HG03045 (cell line): ENCODE results near the gene STARD5.

Experiments
- ATAC-seq: cut with Tn5 transposase; IDR thresholded peaks from one replicate; pipeline ENCODE4 v1.9.1; 2021; ENCODE audit warnings: mild to moderate bottlenecking, moderate library complexity; ENCODE audit not compliant: unreplicated experiment

Gene STARD5

DNA sequence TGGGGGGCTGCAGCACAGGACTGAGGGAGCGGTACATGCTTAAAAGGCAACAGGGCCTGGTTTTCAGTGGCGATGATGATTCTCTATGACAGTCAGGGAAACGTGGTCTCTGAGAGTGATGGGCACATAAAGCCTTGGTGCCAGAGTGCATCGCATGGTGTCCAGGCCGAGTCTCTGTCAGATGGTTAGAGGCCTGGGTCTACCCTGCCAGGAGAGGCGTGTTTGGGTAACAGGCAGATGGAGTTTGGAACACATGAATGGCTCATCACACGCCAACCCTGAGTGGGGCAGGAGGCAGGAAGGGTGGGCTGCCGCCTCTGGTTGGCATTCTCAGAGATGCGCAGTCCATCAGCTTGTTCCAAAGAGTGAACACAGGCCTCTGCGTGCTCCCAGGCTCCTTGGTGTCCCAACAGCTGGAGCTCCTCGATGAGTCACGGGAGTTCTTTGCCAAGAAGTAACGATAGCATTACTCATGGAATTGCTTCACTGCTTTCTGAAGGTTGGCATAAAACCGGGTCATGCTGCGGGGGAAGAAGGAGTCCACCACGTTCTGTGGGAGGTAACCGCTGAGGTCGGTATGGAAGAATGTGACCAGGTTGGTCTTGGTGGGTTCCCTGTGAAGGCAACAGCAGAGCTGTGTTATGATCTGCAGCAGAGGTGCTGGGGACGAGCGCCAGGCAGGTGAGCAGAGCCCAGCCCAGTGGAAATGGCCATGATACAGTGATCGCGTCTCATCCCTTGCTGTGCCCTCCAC is 11.0 kb downstream of the STARD5 start:
- ATAC-seq: no peak

DNA sequence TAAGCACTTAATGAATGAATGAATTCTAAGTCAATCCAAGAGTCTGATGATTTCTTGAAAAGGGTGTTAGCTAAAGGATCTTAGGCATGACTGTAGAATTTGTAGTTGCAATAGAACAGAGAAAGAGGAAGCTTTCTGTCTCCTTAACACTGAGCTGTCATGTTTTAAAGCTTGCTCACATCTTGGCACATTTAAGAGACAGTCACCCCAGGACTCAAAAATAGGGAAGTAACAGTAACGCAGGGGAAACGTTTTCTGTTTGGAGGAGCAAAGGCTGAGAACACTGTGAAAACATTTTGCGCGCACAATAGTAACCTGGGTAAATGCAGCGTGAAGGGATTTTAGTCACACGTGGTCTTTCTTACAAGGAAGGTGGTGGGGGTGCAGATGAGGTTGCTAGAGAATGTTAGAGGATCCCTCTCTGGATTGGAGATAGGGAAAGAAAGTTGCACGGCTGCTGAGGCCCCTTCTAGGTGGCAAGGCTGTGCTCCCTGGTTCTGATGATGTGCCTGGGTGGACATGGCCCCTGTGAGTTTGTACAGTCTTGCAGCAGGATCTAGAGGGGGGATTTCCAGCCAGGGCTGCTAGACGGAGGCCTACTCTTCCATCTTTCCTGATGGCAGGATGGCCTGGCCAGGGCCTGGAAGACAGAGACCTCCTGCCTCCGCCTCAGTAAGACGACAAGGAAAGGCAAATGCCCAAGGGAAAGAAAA is 12.0 kb downstream of the STARD5 start:
- ATAC-seq: no peak

DNA sequence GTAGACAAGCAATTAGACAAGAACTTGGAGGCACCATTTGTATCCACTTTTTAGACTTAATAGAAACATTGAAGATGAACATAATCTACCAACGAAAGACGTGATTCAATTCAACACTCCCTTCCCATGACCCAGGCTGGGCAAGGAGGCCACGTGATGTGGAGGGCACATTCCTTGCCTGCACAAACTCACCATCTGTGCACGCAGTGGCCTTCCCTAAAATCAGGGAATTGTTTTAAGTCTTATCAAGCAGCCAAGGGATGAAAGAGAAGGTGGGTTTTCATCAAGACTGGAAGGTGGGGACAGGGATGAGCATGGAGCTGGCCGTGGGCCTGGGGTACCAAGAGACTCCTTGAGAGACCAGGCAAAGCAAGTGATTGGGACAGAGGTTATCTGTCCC is 13.5 kb downstream of the STARD5 start:
- no peak for ATAC-seq

DNA sequence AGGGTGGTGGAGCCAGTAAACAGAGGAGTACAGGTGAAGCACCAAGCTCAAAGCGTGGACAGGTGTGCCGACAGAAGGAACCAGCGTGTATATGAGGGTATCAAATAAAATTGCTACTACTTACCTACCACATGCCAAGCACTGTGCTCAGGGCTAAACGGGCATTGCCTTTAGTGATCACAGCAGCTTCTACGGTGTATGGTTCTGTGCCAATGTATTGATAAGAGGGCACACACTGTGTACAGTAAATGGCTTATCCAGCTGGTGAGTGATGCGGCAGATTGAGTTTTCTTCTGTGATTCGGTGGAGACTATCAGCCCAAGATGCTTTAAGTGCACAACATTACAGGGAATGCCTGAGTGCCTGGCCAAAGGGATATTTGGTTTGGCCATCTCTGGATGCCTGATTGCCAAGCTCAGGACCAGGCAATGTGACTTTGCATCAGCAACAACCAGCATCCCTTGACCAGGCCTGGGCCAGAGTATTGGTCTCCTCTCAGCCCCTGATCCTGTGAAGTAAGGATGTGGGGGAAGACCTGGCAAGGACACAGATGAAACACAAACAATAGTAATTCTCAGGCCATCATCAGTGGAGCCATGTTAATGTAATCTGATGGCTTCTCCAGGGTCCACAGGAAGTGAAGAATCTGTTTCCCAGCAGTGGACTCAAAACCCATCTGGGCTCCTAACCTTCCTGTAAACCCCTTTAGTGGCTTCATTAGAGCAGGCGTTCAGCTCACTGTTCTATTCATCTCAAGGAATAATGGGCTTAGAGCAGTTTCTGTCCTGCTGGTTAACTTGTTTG is 14.1 kb downstream of the STARD5 start:
- ATAC-seq: no peak

DNA sequence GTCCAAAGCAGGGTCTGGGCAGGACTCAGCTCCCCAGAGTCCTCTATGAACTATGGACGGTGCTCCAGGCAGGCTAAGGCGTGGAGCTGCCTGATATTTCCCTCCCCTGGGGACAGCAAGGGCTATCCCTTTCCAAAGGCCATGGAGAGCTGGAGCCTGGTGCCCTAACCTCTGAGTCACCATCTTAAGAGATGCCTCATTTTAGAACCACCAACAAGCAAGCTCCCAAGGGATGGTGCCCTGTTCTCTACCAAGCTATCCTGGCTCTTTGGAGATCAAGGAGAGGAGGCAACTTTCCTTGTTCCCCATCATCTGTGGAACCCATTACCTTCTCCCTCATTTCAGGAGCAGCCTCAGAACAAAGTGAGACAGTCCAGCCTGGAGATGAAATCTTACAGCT is 15.7 kb downstream of the STARD5 start:
- ATAC-seq: no peak

DNA sequence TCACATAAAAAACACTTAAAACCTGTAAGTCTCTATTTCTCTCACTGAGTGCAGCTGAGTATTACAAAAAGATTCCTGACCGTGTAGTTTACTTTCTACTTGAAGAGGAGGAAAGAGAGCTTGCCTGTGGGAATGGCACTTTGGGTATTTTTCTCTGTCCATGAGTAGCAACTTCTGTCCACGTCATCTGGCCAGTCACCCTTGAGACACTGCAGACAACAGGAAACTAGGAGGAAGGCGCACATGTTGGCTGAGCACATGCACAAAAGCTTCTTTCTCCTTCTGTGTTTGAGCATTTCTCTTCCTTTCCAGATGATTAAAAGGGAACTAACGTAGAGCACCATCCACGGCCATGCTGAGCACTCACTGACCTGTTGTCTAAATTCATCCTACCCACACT is 19.7 kb downstream of the STARD5 start:
- no peak for ATAC-seq

DNA sequence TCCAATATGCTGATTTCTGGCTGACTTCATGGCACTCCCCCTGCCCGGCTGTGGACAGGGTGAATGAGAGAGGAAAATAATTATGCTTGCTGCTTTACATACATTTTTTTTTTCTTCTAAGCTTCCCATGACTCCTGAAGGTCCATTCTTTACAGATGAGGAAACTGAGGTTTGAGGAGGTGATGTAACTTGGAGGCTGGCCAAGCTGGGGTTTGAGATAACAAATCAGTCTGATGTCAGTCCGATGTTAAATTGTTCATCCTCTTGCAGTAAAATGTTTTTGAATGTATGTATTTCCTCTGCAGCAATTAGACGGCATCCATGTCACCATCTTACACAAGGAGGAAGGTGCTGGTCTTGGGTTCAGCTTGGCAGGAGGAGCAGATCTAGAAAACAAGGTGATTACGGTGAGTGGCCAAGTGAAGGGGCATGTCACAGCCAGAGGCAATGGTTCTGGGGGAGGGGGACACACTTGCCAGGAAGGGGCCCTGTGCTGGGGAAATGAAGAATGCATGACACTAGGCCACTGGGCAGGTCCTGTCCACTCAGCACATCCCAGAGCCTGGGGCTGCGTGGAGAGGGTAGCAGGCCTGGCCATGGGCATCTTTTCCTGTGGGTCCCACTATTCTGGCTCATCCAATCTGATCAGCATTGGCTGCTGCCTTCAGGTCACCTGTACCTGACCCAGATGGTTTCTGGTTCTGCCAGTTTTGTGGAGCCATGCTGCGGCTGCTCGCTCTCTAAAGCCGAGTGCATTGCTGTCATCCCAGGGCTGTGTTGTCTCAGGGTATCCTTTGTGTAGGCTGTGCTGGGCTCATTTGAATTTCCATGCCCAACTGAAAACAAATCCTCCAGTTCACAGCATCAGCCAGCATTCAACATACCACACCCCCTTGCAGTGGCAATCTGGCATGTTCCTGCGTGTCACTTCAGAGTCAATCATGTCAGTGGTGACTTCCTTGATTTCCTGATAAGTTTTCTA is 20.4 kb downstream of the STARD5 start:
- ATAC-seq: no peak

DNA sequence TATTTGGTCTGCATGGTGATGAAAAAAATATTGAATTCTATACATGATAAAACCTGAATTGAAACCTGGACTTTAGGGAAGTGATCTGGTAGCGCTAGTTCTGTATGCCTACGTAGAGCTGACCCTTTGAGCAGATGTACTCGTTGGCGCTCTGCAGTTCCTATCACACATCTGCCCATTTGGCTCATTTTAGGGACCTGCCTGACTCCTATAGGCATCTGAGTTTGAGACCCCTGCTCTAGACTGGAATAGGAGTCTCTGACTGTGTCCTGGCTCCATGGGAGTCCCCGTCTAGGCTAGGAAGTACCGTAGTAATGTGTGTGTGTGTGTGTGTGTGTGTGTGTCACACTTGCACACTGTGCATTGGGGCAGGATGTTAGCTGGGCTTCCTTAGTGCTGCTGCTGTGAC is 21.2 kb downstream of the STARD5 start:
- ATAC-seq: no peak

DNA sequence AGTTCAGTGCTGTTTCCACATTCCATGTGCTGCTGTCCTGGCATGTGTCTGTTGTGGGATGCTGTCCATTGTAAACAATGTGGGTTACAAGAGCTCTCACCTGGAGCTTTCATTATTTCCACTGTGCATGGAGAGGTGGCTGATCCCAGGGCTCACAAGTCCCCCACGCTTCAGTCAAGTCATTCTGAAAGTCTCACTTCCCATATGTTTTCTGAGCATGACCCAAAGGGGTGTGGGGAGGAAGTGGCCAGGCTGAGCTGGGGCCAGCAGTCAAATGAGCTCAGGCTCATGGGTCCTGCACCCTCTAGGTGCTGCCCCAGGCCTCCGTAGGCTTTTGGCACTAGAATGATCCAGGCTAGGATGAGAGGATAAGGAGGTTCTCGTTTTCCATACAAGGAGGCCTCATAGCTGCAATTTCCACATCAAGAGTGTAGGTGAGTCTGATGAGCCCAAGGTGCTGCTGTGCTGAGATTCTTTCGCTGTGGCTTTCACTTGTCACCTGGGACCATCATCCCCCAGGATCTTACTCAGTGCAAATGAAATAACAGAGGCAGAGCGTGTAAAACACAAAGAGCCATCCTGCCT is 22.0 kb downstream of the STARD5 start:
- ATAC-seq: peak; percentile 80

DNA sequence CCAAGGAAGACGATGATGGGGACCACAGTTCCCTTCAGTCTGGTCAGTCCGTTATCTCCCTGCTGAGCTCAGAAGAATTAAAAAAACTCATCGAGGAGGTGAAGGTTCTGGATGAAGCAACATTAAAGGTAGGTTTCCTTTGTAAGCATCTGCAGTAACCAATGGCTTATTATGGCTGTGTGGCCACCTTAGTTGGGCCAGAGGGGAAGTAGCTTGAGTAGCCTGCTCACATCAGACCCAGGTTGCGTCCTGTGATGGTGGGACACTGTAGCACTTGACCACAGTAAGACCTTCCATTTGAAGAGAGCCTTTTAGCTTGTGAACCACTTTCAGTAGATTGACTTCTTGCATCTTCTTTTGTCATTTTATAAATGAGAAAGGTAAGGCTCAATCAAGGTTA is 22.6 kb downstream of the STARD5 start:
- no peak for ATAC-seq

DNA sequence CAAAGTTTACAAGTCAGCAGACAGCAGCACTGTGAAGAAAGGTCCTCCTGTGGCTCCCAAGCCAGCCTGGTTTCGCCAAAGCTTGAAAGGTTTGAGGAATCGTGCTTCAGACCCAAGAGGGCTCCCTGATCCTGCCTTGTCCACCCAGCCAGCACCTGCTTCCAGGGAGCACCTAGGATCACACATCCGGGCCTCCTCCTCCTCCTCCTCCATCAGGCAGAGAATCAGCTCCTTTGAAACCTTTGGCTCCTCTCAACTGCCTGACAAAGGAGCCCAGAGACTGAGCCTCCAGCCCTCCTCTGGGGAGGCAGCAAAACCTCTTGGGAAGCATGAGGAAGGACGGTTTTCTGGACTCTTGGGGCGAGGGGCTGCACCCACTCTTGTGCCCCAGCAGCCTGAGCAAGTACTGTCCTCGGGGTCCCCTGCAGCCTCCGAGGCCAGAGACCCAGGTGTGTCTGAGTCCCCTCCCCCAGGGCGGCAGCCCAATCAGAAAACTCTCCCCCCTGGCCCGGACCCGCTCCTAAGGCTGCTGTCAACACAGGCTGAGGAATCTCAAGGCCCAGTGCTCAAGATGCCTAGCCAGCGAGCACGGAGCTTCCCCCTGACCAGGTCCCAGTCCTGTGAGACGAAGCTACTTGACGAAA is 24.2 kb downstream of the STARD5 start:
- no peak for ATAC-seq

DNA sequence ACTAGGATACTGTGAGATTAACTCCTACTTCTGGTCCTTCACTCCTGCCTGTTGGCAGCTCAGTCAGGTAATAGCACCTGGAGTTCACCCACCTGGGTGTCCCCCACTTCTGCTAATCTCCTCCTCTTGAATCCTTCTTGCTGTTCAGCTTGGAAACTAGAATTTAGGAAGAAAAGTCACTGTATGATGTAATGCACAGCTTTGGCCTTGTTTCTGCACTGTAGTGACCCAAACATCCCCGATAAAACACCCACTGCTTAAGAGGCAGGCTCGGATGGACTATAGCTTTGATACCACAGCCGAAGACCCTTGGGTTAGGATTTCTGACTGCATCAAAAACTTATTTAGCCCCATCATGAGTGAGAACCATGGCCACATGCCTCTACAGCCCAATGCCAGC is 24.8 kb downstream of the STARD5 start:
- ATAC-seq: no peak

DNA sequence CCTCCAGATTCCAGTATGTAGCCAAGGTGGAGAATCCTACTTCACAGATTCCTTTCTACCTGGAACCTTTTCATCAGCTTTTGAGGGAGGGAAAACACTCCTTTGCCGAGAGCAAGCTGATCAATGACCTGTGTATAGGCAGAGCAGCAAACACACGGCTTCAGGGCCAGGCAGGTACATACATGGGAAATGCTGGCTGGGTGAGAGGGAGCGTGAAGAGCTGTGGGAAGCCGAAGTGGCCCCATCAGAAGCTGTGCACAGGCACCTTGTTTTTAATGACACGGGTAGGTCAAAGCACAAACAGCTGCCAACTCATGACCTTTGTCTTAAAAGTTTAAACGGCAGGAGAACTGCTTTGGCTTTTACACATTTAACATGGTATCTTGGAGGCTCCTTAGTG is 25.3 kb downstream of the STARD5 start:
- ATAC-seq: no peak

DNA sequence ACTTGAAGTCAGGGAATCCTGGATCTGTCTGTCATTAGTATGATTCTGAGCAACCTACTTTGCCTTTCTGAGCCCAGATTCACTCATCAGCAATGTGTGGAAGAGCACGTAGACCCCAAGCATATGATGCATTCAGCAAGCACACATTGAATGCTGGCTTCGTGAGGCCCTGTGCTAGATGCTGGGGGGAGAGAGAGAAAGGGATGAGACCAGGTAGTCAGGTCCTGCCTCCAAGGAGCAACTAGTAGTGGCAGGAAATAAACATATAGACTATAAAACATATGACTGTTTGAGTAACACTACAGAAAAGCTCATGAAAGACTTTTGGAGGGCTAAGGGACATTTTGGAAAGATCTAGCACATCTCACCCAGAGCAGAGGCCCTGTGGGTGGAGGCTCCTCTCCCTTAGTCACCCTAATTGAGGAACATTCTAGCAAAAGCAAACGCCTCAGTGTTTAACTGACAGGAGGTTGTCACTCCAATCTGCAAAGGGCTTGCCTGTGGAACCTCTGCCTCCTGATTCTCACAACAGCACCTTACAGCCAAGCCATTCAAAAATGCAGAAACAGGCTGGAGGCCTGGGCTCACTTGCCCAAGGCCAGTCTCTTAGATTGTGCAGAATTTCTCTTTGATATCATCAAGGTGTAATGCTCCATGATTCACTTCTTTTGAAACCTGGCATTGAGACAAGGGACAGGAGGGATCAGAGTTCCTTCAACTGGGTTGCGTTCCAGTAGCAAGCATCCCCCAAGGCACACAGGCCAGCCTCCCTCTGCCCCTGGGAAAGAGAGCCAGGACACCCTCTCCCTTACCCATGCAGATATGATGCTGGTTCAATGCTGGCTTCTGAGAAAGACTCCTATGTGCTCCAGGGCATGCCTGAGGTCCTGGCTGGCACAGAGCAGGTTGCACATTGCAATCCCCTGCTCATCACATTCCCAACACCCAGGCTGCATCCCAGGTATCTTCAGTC is 26.1 kb downstream of the STARD5 start:
- ATAC-seq: no peak

DNA sequence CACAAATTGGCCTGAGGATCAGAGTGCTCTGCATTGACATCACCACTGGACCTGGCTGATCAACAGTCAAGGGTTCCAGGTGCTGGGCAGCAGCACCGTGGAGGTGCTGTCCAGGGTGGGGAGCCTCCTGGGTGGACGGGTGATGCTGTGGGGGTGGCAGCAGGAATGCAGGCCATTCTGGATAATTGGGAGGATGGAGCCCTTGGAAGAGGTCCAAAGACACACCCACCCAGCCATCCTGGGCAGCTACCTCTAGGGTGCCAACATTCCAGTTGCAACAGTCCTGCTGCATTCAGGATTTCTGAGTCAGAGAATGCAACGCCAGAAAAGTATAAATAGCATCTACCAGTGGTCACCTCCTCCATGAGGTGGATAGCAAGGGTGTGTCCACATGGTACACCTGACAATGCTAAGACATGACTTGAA is 26.8 kb downstream of the STARD5 start:
- ATAC-seq: no peak

DNA sequence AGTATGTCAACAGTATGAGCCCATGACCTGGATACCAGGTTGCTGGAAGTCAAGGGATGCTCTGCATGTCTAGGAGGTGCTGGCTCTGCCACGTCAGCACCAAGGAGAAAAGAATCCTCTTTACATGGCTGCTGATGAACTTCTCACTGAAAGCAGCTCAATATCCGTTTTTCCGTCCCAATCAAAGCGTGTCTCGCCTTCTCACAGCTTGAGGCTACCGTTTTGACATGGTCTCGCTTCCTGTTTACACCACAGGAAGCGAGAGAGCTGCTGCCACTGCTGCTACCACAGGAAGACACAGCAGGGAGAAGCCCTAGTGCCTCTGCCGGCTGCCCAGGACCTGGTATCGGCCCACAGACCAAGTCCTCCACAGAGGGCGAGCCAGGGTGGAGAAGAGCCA is 27.3 kb downstream of the STARD5 start:
- ATAC-seq: peak; percentile 47

DNA sequence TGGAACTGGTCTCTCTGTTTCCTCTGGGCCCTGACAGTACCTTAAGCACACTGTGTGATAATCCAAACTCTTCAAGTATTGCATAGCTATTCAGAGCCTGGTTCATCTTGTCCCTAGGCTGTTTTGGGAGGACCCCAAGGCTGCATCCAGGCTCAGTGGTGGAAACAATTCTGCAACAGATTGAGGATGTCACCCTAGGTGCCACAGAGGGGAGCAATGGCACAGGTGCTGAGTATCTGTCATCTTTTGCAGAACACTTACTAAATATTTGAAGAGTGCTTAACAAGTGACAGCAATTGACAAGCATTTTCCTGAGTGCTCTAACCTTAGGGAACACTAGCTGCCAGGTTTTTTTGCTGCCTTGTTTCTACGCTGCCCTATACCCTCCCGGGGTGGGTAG is 27.8 kb downstream of the STARD5 start:
- no peak for ATAC-seq

DNA sequence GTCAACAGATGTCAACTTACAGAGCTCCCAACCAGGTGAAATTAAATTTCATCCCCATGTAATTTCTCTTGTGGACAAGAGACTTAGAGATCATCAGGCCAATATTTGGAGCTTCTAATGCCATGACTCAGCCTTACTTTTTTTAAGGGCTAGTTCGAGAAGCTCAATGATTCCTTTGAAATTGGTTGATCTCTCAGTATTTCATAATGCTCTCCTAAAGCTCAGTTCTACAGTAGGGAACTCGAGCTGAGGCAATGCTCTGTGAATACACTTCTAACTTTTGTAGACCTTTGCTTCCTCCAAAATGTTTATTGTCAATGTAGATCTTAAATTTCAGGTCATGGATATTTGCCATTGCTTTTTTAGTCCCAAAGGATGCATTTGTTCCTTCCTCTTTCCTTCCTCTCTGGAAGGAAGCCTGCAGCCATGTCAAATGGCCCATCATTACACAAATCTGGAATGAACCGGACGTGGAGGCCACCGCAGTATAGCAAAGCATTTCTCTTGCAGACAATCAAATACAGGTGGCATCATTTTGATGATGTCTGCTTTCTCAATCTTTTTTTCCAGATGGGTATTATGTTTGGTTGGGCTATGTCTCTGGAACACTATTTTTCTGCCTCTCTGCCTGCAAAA is 28.3 kb downstream of the STARD5 start:
- ATAC-seq: no peak
